GM12865 (cell line): ENCODE results near the gene ART3.

Source experiments
- DNase-seq: peaks from one replicate; pipeline ENCODE4 v3.0.0; 2010; ENCODE audit warnings: low read depth
- H3K4me3 ChIP-seq: 2 replicates; pipeline ENCODE4 v1.5.1; 2011; ENCODE audit warnings: mild to moderate bottlenecking, low read depth, low read length, control low read depth
- TF ChIP-seq, protein P1 (sequence below): IDR thresholded peaks from 2 replicates; pipeline ENCODE4 v1.5.1; 2011; ENCODE audit warnings: low read length, control low read depth, low read depth, inconsistent platforms; ENCODE audit not compliant: insufficient read depth; ENCODE audit errors: missing control alignments

The ART3 gene

GRCh38 chr4:76091052-76091451, 16.5 kb downstream of the ART3 start:
- H3K4me3 ChIP-seq, result no peak overlapping the region
- DNase-seq, result no peak
- TF ChIP-seq, protein P1, sequence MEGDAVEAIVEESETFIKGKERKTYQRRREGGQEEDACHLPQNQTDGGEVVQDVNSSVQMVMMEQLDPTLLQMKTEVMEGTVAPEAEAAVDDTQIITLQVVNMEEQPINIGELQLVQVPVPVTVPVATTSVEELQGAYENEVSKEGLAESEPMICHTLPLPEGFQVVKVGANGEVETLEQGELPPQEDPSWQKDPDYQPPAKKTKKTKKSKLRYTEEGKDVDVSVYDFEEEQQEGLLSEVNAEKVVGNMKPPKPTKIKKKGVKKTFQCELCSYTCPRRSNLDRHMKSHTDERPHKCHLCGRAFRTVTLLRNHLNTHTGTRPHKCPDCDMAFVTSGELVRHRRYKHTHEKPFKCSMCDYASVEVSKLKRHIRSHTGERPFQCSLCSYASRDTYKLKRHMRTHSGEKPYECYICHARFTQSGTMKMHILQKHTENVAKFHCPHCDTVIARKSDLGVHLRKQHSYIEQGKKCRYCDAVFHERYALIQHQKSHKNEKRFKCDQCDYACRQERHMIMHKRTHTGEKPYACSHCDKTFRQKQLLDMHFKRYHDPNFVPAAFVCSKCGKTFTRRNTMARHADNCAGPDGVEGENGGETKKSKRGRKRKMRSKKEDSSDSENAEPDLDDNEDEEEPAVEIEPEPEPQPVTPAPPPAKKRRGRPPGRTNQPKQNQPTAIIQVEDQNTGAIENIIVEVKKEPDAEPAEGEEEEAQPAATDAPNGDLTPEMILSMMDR, result no peak

DNA sequence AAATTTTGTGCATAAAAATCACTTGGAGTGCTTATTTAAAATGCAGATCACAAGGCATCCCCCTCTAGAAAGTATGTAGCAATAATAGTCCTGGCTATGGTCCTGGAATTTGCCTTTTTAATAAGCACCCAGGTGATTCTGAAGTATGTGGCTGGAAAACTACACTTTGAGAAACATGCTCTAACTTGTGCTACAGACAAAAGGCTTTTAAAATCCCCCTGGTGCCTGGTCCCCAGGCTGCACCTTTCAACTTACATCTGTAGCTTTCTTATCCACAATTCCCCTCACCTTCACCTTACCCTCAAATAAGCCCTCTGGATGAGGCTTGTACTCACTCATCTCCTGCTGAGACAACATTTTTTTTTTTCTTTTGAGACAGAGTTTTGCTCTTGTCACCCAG, 21.1 kb downstream of the ART3 start:
- TF ChIP-seq, protein P1, result no peak
- no peak for DNase-seq
- H3K4me3 ChIP-seq, result no peak overlapping the region

DNA sequence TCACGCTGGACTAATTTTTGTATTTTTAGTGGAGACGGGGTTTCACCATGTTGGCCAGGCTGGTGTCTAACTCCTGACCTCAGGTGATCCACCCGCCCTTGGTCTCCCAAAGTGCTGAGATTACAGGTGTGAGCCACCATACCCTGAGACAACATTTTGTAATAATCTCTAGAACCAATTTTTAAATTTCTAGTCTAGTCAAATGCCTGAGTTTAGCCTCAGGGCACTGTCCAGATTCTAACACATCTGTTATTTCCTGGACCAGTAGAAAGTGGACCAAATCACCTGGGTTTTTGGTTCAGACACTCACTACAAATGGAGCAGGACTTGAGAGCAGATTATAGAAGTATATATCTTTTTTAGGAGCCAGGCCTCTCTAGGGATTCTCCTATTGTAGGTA, 21.6 kb downstream of the ART3 start:
- H3K4me3 ChIP-seq, result no peak overlapping the region
- no peak for DNase-seq
- TF ChIP-seq, protein P1, result no peak

DNA sequence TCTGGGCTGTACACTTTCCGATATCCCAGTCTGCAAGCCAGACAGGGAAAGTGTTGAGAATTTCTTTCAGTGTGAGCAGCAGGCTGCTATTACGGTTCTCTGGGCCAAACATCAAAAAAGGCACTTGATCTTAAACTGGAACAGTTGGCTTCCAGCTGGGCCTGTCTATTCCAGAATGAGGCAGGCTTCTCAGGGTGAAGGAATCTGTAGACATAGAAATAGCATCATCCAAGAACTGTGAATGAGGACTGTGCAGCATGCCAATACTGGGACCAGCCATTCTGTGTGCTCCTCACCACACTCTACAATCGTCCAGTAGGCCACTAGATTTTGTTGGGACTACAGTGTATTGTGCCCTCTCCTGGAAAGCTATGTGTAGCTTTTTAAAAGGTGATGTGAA, 31.1 kb downstream of the ART3 start:
- H3K4me3 ChIP-seq, result no peak overlapping the region
- TF ChIP-seq, protein P1, result no peak
- no peak for DNase-seq

GRCh38 chr4:76106442-76106841, 31.9 kb downstream of the ART3 start:
- DNase-seq, result no peak
- TF ChIP-seq, protein P1, result no peak
- no peak overlapping the region for H3K4me3 ChIP-seq

GRCh38 chr4:76108467-76109181, 34.1 kb downstream of the ART3 start:
- TF ChIP-seq, protein P1, result no peak
- DNase-seq, result peak; percentile 12

GRCh38 chr4:76116821-76117220, 42.3 kb downstream of the ART3 start:
- H3K4me3 ChIP-seq, result no peak overlapping the region
- DNase-seq, result no peak
- TF ChIP-seq, protein P1, result no peak

More at GRCh38 chr4:76108467-76109181, 34.1 kb downstream of the ART3 start:
- no peak overlapping the region for H3K4me3 ChIP-seq
